Heart left ventricle (tissue), 13 donors: Measurements from ENCODE around the gene BCL2L14.

Experiments used
- CTCF ChIP-seq, 12 donors: fragments of 200-600 bp; sonication (generic) in 4 of 12; IDR thresholded peaks; one replicate each; pipeline versions ENCODE4 v1.5.0 to v1.8.0; 2018 to 2022; ENCODE audit warnings: antibody characterized with exemption in 12 of 12, mild to moderate bottlenecking in 5 of 12
- POLR2A ChIP-seq, 2 donors: fragments of 450-650 bp; IDR thresholded peaks; one replicate each; pipeline ENCODE4 v1.6.1; 2017; ENCODE audit warnings: antibody characterized with exemption in 2 of 2, mild to moderate bottlenecking in 2 of 2, moderate library complexity in 2 of 2
- donor health status: ischemic (EF 13 %, LVEDD 7.1; RV severe dilation, severe dysfunction).
- donor health status: DM: no; HTN: yes; CAD: no.
- donor health status: DM: no; HTN: no; CAD: no.
- donor health status: ischemic (EF 25% LVEDD 6.9; RV normal size, moderate dysfunction).
- donor health status: ischemic (EF 25% LVEDD 5.7; RV mildly dilated, moderate dysfunction).
- donor health status: ischemic (EF 35%, LVEDD 5.7; RV mildly dilated, moderate dysfunction).
- donor health status: nonischemic (EF 11% LVEDD 7.7; RV severe dilation, severe dysfunction).
- donor health status: DM: yes; HTN: yes; CAD: no.
- donor health status: PGD.
- donor health status: ischemic (EF 29% LVEDD 5.4; RV normal size, mild dysfunction).
- donor health status: nonischemic (EF 23%, LVEDD 6.1; RV moderate dilation, normal function).

DNA sequence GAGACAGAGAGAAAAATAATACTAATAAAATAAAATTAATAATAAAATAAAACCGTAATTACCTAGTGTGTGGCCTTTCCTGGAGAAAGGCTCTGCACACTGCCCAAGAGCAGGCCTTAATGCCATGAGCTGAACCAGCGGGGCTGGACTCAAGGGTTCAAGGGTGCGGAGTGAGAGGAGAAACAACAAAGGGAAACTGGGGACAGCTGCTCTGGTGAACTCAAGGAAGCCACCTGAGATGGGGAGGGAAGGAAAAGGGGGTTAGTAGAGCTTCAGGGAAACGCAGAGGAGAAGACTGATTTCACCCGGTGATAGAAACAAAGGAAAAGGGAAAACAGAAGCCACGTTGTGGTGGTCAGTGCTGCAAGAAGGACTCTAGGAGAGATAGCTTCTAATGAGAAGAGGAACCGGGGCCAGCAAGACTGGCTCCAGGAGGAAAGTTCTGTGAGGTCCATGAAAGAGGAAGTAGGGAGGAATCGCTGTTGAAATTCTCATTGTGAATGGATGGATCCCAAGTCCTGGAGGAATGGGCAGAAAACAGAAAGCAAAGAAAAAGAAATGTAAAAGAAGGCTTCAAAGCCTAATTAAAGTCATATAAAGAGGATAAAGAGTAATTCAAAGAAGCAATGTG is 48.3 kb upstream of the BCL2L14 start:
- TF ChIP-seq CTCF (IDR thresholded peaks at IDR 0.05) (no peak), POLR2A (IDR thresholded peaks at IDR 0.05) (no peak)
